ENCODE results near the gene FOXC2.

The FOXC2 gene

DNA sequence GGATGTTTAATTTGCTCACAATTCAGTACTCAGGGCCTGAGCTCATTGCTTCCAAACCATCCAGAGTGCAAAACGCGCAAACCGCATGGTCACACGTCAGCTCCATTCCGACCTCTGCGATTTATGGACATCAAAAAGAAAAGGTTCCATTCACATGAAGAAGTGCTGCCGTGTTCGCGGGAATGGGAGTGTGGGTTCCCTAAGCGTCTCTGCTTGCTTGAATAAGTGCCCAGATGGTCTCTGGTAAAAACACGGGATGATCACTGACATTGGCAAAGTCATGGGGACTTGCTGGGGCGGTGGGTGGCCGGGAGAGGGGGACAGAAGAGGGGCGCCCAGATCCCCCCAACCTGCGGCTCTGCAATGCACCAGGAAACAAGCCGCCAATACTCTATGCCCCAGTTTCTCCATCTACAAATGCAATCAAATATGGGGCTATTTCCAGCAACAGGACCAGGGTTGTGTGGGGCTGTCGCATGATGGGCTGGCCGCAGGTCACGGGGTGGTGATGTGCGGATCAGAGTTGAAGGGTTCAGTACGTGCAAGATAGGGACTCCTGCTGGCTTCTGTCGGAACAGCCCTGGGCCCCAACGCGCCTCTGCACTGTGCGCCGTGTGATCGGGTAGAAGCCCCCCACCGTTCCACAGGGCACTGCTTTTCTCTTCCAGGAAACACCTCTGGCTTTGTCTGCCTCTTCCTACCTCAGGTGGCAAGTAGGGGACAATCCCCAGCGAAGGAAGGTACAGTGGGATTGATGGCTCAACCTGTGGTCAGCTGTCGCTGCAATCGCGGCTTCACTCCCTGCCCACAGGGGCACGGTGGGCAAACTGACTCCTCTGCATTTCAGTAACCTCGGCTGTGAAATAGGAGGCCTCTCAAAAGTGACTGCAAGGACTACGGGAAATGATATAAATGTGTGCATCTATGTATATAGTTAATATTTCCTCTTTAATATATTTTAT lies 45.1 kb upstream of the FOXC2 start:
- no peak for DNase-seq (ENCODE audit: low read depth)
- TF ChIP-seq, protein P1, sequence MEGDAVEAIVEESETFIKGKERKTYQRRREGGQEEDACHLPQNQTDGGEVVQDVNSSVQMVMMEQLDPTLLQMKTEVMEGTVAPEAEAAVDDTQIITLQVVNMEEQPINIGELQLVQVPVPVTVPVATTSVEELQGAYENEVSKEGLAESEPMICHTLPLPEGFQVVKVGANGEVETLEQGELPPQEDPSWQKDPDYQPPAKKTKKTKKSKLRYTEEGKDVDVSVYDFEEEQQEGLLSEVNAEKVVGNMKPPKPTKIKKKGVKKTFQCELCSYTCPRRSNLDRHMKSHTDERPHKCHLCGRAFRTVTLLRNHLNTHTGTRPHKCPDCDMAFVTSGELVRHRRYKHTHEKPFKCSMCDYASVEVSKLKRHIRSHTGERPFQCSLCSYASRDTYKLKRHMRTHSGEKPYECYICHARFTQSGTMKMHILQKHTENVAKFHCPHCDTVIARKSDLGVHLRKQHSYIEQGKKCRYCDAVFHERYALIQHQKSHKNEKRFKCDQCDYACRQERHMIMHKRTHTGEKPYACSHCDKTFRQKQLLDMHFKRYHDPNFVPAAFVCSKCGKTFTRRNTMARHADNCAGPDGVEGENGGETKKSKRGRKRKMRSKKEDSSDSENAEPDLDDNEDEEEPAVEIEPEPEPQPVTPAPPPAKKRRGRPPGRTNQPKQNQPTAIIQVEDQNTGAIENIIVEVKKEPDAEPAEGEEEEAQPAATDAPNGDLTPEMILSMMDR (IDR thresholded peaks at IDR 0.05; ENCODE audit: control insufficient read depth, insufficient read depth, low read depth, low read length, missing control alignments) = no peak
- H3K4me3 ChIP-seq (ENCODE audit: control insufficient read depth, low read depth, low read length) = no peak overlapping the region

DNA sequence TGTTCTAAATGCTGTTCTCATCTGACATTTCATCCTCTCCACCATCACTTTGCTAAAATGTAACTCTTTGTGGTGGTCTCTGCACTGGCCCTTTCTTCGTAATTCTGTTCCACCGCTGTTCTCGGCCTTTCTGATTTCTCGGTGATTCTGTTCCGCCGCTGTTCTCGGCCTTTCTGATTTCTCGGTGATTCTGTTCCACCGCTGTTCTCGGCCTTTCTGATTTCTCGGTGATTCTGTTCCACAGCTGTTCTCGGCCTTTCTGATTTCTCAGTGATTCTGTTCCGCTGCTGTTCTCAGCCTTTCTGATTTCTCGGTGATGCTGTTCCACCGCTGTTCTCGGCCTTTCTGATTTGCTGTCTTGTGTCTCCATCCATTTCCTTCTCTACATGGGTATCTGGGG lies 44.0 kb upstream of the FOXC2 start:
- TF ChIP-seq, protein P1 (IDR thresholded peaks at IDR 0.05; ENCODE audit: control insufficient read depth, insufficient read depth, low read depth, low read length, missing control alignments) = no peak
- DNase-seq (ENCODE audit: low read depth) = no peak
- H3K4me3 ChIP-seq (ENCODE audit: control insufficient read depth, low read depth, low read length) = no peak overlapping the region

- no peak overlapping the region for H3K4me3 ChIP-seq (ENCODE audit: control insufficient read depth, low read depth, low read length)
- TF ChIP-seq, protein P1 (IDR thresholded peaks at IDR 0.05; ENCODE audit: control insufficient read depth, insufficient read depth, low read depth, low read length, missing control alignments) = no peak
- no peak for DNase-seq (ENCODE audit: low read depth)
Measured at GRCh38 chr16:86523166-86523740, 43.4 kb upstream of the FOXC2 start.

- TF ChIP-seq, protein P1 (IDR thresholded peaks at IDR 0.05; ENCODE audit: control insufficient read depth, insufficient read depth, low read depth, low read length, missing control alignments) = no peak
- DNase-seq (ENCODE audit: low read depth) = no peak
Measured at GRCh38 chr16:86524029-86524428, 42.6 kb upstream of the FOXC2 start.

DNA sequence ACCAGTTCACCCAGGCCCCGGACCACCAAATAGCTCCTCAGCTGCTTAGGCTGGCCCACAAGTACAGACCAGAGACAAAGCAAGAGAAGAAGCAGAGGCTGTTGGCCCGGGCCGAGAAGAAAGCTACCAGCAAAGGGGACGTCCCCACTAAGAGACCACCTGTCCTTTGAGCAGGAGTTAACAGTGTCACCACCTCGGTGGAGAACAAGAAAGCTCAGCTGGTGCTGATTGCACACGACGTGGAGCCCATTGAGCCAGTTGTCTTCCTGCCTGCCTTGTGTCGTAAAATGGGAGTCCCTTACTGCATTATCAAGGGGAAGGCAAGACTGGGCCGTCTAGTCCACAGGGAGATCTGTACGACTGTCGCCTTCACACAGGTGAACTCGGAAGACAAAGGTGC lies 40.9 kb upstream of the FOXC2 start:
- no peak for DNase-seq (ENCODE audit: low read depth)
- TF ChIP-seq, protein P1 (IDR thresholded peaks at IDR 0.05; ENCODE audit: control insufficient read depth, insufficient read depth, low read depth, low read length, missing control alignments) = no peak
- no peak overlapping the region for H3K4me3 ChIP-seq (ENCODE audit: control insufficient read depth, low read depth, low read length)

More at GRCh38 chr16:86524029-86524428, 42.6 kb upstream of the FOXC2 start:
- no peak overlapping the region for H3K4me3 ChIP-seq (ENCODE audit: control insufficient read depth, low read depth, low read length)

DNA sequence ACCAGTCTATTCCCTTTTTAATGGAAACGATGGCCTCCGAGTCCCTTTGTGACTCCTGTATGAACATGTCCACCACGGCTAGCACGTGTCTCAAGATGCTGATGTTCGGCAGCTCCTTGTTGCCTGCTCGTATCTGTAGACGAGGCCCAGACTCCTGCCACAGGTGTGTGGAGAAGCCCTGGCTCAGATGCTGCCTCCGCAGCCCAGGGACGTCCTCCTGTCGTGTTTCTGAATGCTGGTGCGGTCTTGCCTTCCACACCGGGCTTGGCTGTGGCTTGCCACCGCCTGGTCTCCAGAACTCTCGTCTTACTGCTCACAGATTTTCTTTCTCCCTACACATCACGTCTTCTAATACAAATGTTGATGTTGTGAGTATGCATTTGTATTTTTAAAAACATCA lies 39.3 kb upstream of the FOXC2 start:
- DNase-seq (ENCODE audit: low read depth) = no peak
- TF ChIP-seq, protein P1 (IDR thresholded peaks at IDR 0.05; ENCODE audit: control insufficient read depth, insufficient read depth, low read depth, low read length, missing control alignments) = no peak
- no peak overlapping the region for H3K4me3 ChIP-seq (ENCODE audit: control insufficient read depth, low read depth, low read length)
